Caco-2 (cell line): ENCODE results near the gene NFKBIE. TPM values are rescaled to one million over a fixed set of nuclear protein-coding genes. Genes with fewer than 3 reads are reported as not detected.

Experiments
- BruUV-seq: library from RNA; stranded (reverse); fragments of 400-500 nt; replicated peaks from 2 replicates; lab custom pipeline; 2021; lab: Mats Ljungman, UMichigan
- CTCF ChIA-PET: fragments of 300-600 bp; sonication (Branson Sonifier 250); formaldehyde crosslinking; loops from one replicate; lab custom pipeline; 2022; ENCODE audit warnings: antibody characterized with exemption; lab: Charles Lee
- POLR2A ChIA-PET: fragments of 300-600 bp; sonication (Branson Sonifier 250); formaldehyde crosslinking; loops from one replicate; lab custom pipeline; 2022; ENCODE audit warnings: antibody characterized with exemption; lab: Charles Lee
- DNase-seq, 2 experiments: peaks; one replicate each; pipeline versions ENCODE4 v3.0.0 to v3.0.0-alpha.2; 2020 to 2022
- H3K27me3 ChIP-seq: replicated peaks from 2 replicates; pipeline ENCODE4 v1.6.0; 2011; ENCODE audit warnings: low read length; ENCODE audit not compliant: control insufficient read depth, insufficient read depth
- H3K36me3 ChIP-seq: 2 replicates; pipeline ENCODE4 v1.5.1; 2011; ENCODE audit warnings: low read length; ENCODE audit not compliant: control insufficient read depth, insufficient read depth
- H3K4me1 ChIP-seq: fragments of 250-450 bp; sonication (Bioruptor Pico); 2 replicates; pipeline ENCODE4 v1.5.1; 2020; ENCODE audit warnings: mild to moderate bottlenecking
- H3K4me3 ChIP-seq: 2 replicates; pipeline ENCODE4 v1.5.1; 2011; ENCODE audit warnings: low read depth, mild to moderate bottlenecking, control low read depth, low read length
- H3K9me3 ChIP-seq: fragments of 250-450 bp; sonication (Bioruptor Pico); 2 replicates; pipeline ENCODE4 v1.5.1; 2020; ENCODE audit warnings: mild to moderate bottlenecking, moderate library complexity
- H3K27ac Mint-ChIP-seq: one replicate; pipeline ENCODE4 v1.8.0; 2022; ENCODE audit warnings: mixed read lengths; ENCODE audit not compliant: unreplicated experiment
- H3K27me3 Mint-ChIP-seq: one replicate; pipeline ENCODE4 v1.8.0; 2022; ENCODE audit warnings: mixed read lengths; ENCODE audit not compliant: insufficient read depth, unreplicated experiment
- H3K36me3 Mint-ChIP-seq: one replicate; pipeline ENCODE4 v1.8.0; 2022; ENCODE audit warnings: mild to moderate bottlenecking, mixed read lengths; ENCODE audit not compliant: insufficient read depth, unreplicated experiment
- H3K4me1 Mint-ChIP-seq: one replicate; pipeline ENCODE4 v1.8.0; 2022; ENCODE audit warnings: low read depth, mixed read lengths; ENCODE audit not compliant: unreplicated experiment
- H3K4me3 Mint-ChIP-seq: one replicate; pipeline ENCODE4 v1.8.0; 2022; ENCODE audit warnings: mild to moderate bottlenecking, moderate library complexity, mixed read lengths; ENCODE audit not compliant: unreplicated experiment
- H3K9me3 Mint-ChIP-seq: one replicate; pipeline ENCODE4 v1.8.0; 2022; ENCODE audit warnings: mixed read lengths; ENCODE audit not compliant: unreplicated experiment
- CTCF ChIP-seq, 2 experiments: fragments of 200-600 bp in 1 of 2; IDR thresholded peaks; 1 replicate in 1 of 2; 2 replicates in 1 of 2; pipeline versions ENCODE4 v1.5.1 to v1.8.0; 2011 to 2022; ENCODE audit warnings: antibody characterized with exemption in 1 of 2, control low read depth in 1 of 2, inconsistent platforms in 1 of 2, low read depth in 1 of 2, low read length in 1 of 2, mild to moderate bottlenecking in 1 of 2, moderate library complexity in 1 of 2; ENCODE audit not compliant: insufficient read depth in 1 of 2, severe bottlenecking in 1 of 2, unreplicated experiment in 1 of 2
- intact Hi-C: fragments of 100-400 bp; cut with micrococcal nuclease; formaldehyde crosslinking; loops from one replicate; pipeline ENCODE4 v1.10.0; 2022; ENCODE audit not compliant: unreplicated experiment
- total RNA-seq: library from RNA; stranded (reverse); gene quantifications from 2 replicates; pipeline ENCODE4 v1.2.3, GENCODE V29; 2022

Gene NFKBIE
- total RNA-seq, 1 experiment from 2014 or later = 8.4 TPM

GRCh38 chr6:44249082-44249748, 16.1 kb downstream of the NFKBIE start:
- intact Hi-C loops = loop anchor here (5.0 kb wide), 1 partner anchor 432 kb away; no protein-coding TSS in a partner anchor
- H3K9me3 Mint-ChIP-seq = no peaks in the 10 kb centered on the region
- no peak for DNase-seq
- ChIA-PET CTCF (no interaction called here), POLR2A (no interaction called here)
- peaks cover 13% of the 10 kb centered on the region for H3K4me1 Mint-ChIP-seq
- H3K4me3 Mint-ChIP-seq = peak overlapping the region; percentile 97
- no TSS peak for BruUV-seq
- H3K27me3 ChIP-seq = no peaks in the 10 kb centered on the region
- peaks cover 15% of the 10 kb centered on the region for H3K4me1 ChIP-seq
- H3K27me3 Mint-ChIP-seq = no peaks in the 10 kb centered on the region
- H3K36me3 ChIP-seq = peaks cover 8% of the 10 kb centered on the region
- TF ChIP-seq CTCF (IDR thresholded peaks at IDR 0.05; ENCODE audit: insufficient read depth in 1 of 2, low read depth in 1 of 2, low read length in 1 of 2, severe bottlenecking in 1 of 2, unreplicated experiment in 1 of 2) = no peak
- H3K27ac Mint-ChIP-seq = peak overlapping the region; percentile 99
- no peak overlapping the region for H3K4me3 ChIP-seq
- H3K9me3 ChIP-seq = no peaks in the 10 kb centered on the region
- H3K36me3 Mint-ChIP-seq = peaks cover 86% of the 10 kb centered on the region

GRCh38 chr6:44248579-44248978, 16.8 kb downstream of the NFKBIE start:
- Mint-ChIP-seq H3K36me3 (peaks cover 80% of the 10 kb centered on the region), H3K27ac (peak overlapping the region; percentile 99), H3K27me3 (no peaks in the 10 kb centered on the region), H3K9me3 (no peaks in the 10 kb centered on the region), H3K4me3 (peak overlapping the region; percentile 97), H3K4me1 (peaks cover 13% of the 10 kb centered on the region)
- no peak for TF ChIP-seq CTCF (IDR thresholded peaks at IDR 0.05; ENCODE audit: insufficient read depth in 1 of 2, low read depth in 1 of 2, low read length in 1 of 2, severe bottlenecking in 1 of 2, unreplicated experiment in 1 of 2)
- DNase-seq = no peak
- ChIA-PET CTCF (no interaction called here), POLR2A (no interaction called here)
- intact Hi-C loops = loop anchor here (5.0 kb wide), 1 partner anchor 431 kb away; no protein-coding TSS in a partner anchor
- Histone ChIP-seq H3K4me3 (peak overlapping the region; percentile 97), H3K9me3 (no peaks in the 10 kb centered on the region), H3K4me1 (peaks cover 15% of the 10 kb centered on the region), H3K36me3 (peaks cover 8% of the 10 kb centered on the region), H3K27me3 (no peaks in the 10 kb centered on the region)
- BruUV-seq = no TSS peak

- peaks cover 70% of the 10 kb centered on the region for H3K36me3 Mint-ChIP-seq
These were observed 17.7 kb downstream of the NFKBIE start for GRCh38 chr6:44247338-44248302.

More at GRCh38 chr6:44247338-44248302, 17.7 kb downstream of the NFKBIE start:
- peak; percentile 70 to 72 for DNase-seq
- peaks cover 8% of the 10 kb centered on the region for H3K36me3 ChIP-seq
- peak overlapping the region; percentile 97 for H3K4me3 Mint-ChIP-seq
- no peak for TF ChIP-seq CTCF (IDR thresholded peaks at IDR 0.05; ENCODE audit: insufficient read depth in 1 of 2, low read depth in 1 of 2, low read length in 1 of 2, severe bottlenecking in 1 of 2, unreplicated experiment in 1 of 2)
- H3K4me1 Mint-ChIP-seq = peaks cover 13% of the 10 kb centered on the region
- no peaks in the 10 kb centered on the region for H3K27me3 Mint-ChIP-seq
- TSS peak; percentile 45 for BruUV-seq
- no peaks in the 10 kb centered on the region for H3K9me3 ChIP-seq
- peaks cover 15% of the 10 kb centered on the region for H3K4me1 ChIP-seq
- ChIA-PET POLR2A (interaction anchor here (0.5 to 2.1 kb wide), 12 partner anchors 9 to 443 kb away, joined by 3 to 37 read pairs (median 4); partner anchors contain the start of genes MRPL14, SLC29A1, SLC35B2 and TMEM63B), CTCF (interaction anchor here (0.7 to 1.3 kb wide), 4 partner anchors 9 to 24 kb away, joined by 3 to 8 read pairs (median 4); partner anchors contain the start of gene SLC29A1)
- H3K9me3 Mint-ChIP-seq = no peaks in the 10 kb centered on the region
- peak overlapping the region; percentile 99 for H3K27ac Mint-ChIP-seq
- H3K4me3 ChIP-seq = peak overlapping the region; percentile 97
- H3K27me3 ChIP-seq = no peaks in the 10 kb centered on the region
- intact Hi-C loops = loop anchor here (5.0 kb wide), 1 partner anchor 430 kb away; no protein-coding TSS in a partner anchor
